ENCODE results near the gene PACC1. TPM values are rescaled to one million over a fixed set of nuclear protein-coding genes. Genes with fewer than 3 reads are reported as not detected.

The PACC1 gene
- total and polyA plus RNA-seq, 12 donors, result 1.8 to 5.1 (median 2.4) TPM

- WGBS, 2 donors, result 86 to 90% methylated on average over 9 of the region's 9 CpGs
- ATAC-seq, result no peak
- intact Hi-C loops (cut with DNase I), result no loop called here
- DNase-seq, result no peak
- H3K27ac ChIP-seq, result no peak overlapping the region
- no peaks in the 10 kb centered on the region for H3K27me3 ChIP-seq
- peaks cover 4 to 17% (median 10%) of the 10 kb centered on the region in 9 donors for H3K4me1 ChIP-seq
- TF ChIP-seq CTCF (IDR thresholded peaks at IDR 0.05), result no peak
- no peaks in the 10 kb centered on the region for H3K36me3 ChIP-seq
- peaks cover 0 to 7% (median 0%) of the 10 kb centered on the region in 11 donors for H3K9me3 ChIP-seq
- H3K4me3 ChIP-seq, result no peak overlapping the region
These were observed 45.7 kb upstream of the PACC1 start for GRCh38 chr1:212460376-212460775.

- intact Hi-C loops (cut with DNase I), result loop anchor here (5.0 to 10.0 kb wide), 12 partner anchors 85 to 785 kb away; partner anchors contain the start of genes PPP2R5A (in 2 of the 10), DTL (in 1 of the 10), INTS7 (in 1 of the 10) and NEK2 (in 1 of the 10)
- 90 to 91% methylated on average over 5 of the region's 5 CpGs for WGBS, 2 donors
- TF ChIP-seq CTCF (IDR thresholded peaks at IDR 0.05), result no peak
These were observed 45.0 kb upstream of the PACC1 start for GRCh38 chr1:212459656-212460055.

GRCh38 chr1:212458817-212459216 is 44.1 kb upstream of the PACC1 start:
- Histone ChIP-seq H3K4me1 (peaks cover 4 to 20% (median 12%) of the 10 kb centered on the region in 9 donors), H3K27ac (no peak overlapping the region), H3K4me3 (no peak overlapping the region), H3K9me3 (peaks cover 0 to 7% (median 0%) of the 10 kb centered on the region in 11 donors), H3K27me3 (no peaks in the 10 kb centered on the region), H3K36me3 (no peaks in the 10 kb centered on the region)
- ATAC-seq (no peak), DNase-seq (no peak)
- intact Hi-C loops (cut with DNase I), result loop anchor here (5.0 to 10.0 kb wide), 12 partner anchors 84 to 784 kb away; partner anchors contain the start of genes PPP2R5A (in 2 of the 10), DTL (in 1 of the 10), INTS7 (in 1 of the 10) and NEK2 (in 1 of the 10)
- TF ChIP-seq CTCF (IDR thresholded peaks at IDR 0.05), result no peak
- WGBS, 2 donors, result 45 to 50% methylated on average over 1 of the region's 1 CpG

More at GRCh38 chr1:212459656-212460055, 45.0 kb upstream of the PACC1 start:
- peaks cover 0 to 7% (median 0%) of the 10 kb centered on the region in 11 donors for H3K9me3 ChIP-seq
- DNase-seq (no peak), ATAC-seq (no peak)
- H3K4me1 ChIP-seq, result peaks cover 4 to 18% (median 12%) of the 10 kb centered on the region in 9 donors
- no peaks in the 10 kb centered on the region for H3K36me3 ChIP-seq
- no peaks in the 10 kb centered on the region for H3K27me3 ChIP-seq
- no peak overlapping the region for H3K27ac ChIP-seq
- H3K4me3 ChIP-seq, result no peak overlapping the region

- peak in 8 of 9 donors; percentile 37 to 69 (median 54) for TF ChIP-seq CTCF (IDR thresholded peaks at IDR 0.05)
- Histone ChIP-seq H3K4me3 (no peak overlapping the region), H3K4me1 (peaks cover 14 to 30% (median 21%) of the 10 kb centered on the region in 9 donors), H3K27me3 (no peaks in the 10 kb centered on the region), H3K27ac (no peak overlapping the region), H3K9me3 (peaks cover 0 to 7% (median 0%) of the 10 kb centered on the region in 11 donors), H3K36me3 (no peaks in the 10 kb centered on the region)
- intact Hi-C loops (cut with DNase I), result loop anchor here (2.0 to 10.0 kb wide), 18 partner anchors 83 to 783 kb away; partner anchors contain the start of genes PPP2R5A (in 2 of the 10), DTL (in 1 of the 10), INTS7 (in 1 of the 10) and NEK2 (in 1 of the 10)
- no peak for ATAC-seq
- DNase-seq, result peak in 1 of 2 donors; percentile 42
- 58 to 60% methylated on average over 8 of the region's 8 CpGs for WGBS, 2 donors
These were observed 43.2 kb upstream of the PACC1 start for GRCh38 chr1:212457740-212458338.
